ENCODE data around the gene TBX2.

TBX2 gene

GRCh38 chr17:61455324-61456060 lies 55.8 kb downstream of the TBX2 start:
- in situ Hi-C loops (cut with HindIII; ENCODE audit: low pct_unique_long_range_greater_than_20kb, low sequenced_read_pairs): no loop called here
- no peak for DNase-seq (ENCODE audit: low read depth in 1 of 2, low spot score in 1 of 2)
- TF ChIP-seq JUND (IDR thresholded peaks at IDR 0.05; ENCODE audit: low read depth): no peak

GRCh38 chr17:61456061-61456681 lies 56.5 kb downstream of the TBX2 start:
- in situ Hi-C loops (cut with HindIII; ENCODE audit: low pct_unique_long_range_greater_than_20kb, low sequenced_read_pairs): no loop called here
- no peak for DNase-seq (ENCODE audit: low read depth in 1 of 2, low spot score in 1 of 2)
- no peak for TF ChIP-seq JUND (IDR thresholded peaks at IDR 0.05; ENCODE audit: low read depth)

- no peak for DNase-seq (ENCODE audit: low read depth in 1 of 2, low spot score in 1 of 2)
- in situ Hi-C loops (cut with HindIII; ENCODE audit: low pct_unique_long_range_greater_than_20kb, low sequenced_read_pairs): no loop called here
- TF ChIP-seq JUND (IDR thresholded peaks at IDR 0.05; ENCODE audit: low read depth): no peak
Measured at GRCh38 chr17:61456688-61457225, 57.1 kb downstream of the TBX2 start.

- TF ChIP-seq JUND (IDR thresholded peaks at IDR 0.05; ENCODE audit: low read depth): no peak
- no peak for DNase-seq (ENCODE audit: low read depth in 1 of 2, low spot score in 1 of 2)
- in situ Hi-C loops (cut with HindIII; ENCODE audit: low pct_unique_long_range_greater_than_20kb, low sequenced_read_pairs): no loop called here
Measured at GRCh38 chr17:61457226-61457983, 57.8 kb downstream of the TBX2 start.

- no peak for DNase-seq (ENCODE audit: low read depth in 1 of 2, low spot score in 1 of 2)
- no peak for TF ChIP-seq JUND (IDR thresholded peaks at IDR 0.05; ENCODE audit: low read depth)
- in situ Hi-C loops (cut with HindIII; ENCODE audit: low pct_unique_long_range_greater_than_20kb, low sequenced_read_pairs): no loop called here
Measured at GRCh38 chr17:61458000-61458399, 58.4 kb downstream of the TBX2 start.

GRCh38 chr17:61458421-61459141 lies 58.9 kb downstream of the TBX2 start:
- in situ Hi-C loops (cut with HindIII; ENCODE audit: low pct_unique_long_range_greater_than_20kb, low sequenced_read_pairs): no loop called here
- no peak for TF ChIP-seq JUND (IDR thresholded peaks at IDR 0.05; ENCODE audit: low read depth)
- DNase-seq (ENCODE audit: low read depth in 1 of 2, low spot score in 1 of 2): no peak
